ENCODE results near the gene TBC1D9B. TPM values are rescaled to one million over a fixed set of nuclear protein-coding genes. Genes with fewer than 3 reads are reported as not detected.

The TBC1D9B gene
- total RNA-seq, 1 donor from 2014 or later = 95.0 TPM

DNA sequence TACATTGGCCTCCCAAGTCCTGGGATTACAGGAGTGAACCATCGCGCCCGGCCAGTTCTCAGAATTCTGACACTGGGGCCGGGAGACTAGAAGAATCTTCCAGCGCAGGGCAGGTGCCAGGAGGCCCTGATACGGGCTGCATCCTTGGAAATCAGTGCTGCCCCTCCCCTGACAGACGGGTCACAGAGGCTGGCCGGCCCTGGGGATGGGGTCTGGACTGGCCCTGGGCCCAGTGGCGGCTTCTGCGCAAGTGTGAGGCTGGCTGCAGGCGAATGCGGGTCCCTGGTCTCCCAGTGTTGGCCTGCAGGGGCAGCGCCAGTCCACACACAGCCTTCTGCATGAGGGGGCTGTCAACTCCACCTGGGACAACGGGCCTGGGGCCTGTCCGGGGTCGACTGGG, 831 bp upstream of the TBC1D9B start:
- intact Hi-C loops (cut with micrococcal nuclease) = loop anchor here (2.0 to 5.0 kb wide), 4 partner anchors 106 to 231 kb away; partner anchors contain the start of gene RNF130

DNA sequence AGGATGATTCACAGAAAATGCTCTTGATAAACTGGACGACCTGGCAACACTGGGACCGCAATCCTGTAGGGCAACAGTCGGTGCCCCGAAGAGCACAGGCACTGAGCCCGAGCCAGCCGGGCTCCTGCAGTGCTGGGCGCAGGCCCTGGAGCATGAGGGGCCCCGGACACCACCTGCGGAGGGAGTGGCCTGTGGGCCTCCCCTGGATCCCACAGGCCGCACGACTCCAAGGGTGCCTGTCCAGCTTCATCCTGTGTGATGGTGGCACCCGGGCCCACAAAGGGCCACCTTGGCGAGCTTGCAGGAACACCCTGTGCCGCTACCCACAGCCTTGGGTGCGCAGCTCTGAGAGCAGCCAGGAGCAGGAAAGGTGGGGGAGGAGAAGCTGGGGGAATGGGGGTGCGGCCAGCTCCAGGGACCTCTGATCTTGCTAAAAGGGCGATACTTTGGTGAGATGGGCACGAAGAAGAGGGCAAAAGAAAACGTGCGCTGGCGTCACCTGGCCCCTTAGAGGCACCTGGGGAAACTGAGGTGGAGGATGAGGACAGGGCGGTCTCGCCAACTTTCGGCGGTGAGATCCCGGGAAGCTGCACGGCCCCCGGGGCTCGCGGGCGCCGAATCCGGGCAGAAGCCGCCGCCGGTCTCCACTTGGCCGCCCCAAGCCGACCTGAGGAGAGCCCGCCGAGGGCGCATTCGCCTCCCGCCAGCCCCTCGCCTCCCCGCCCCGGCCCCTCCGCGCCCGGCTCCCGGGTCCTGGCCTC, 722 bp downstream of the TBC1D9B start:
- intact Hi-C loops (cut with micrococcal nuclease) = loop anchor here (2.0 to 5.0 kb wide), 4 partner anchors 48 to 230 kb away; partner anchors contain the start of genes MRNIP and RNF130

DNA sequence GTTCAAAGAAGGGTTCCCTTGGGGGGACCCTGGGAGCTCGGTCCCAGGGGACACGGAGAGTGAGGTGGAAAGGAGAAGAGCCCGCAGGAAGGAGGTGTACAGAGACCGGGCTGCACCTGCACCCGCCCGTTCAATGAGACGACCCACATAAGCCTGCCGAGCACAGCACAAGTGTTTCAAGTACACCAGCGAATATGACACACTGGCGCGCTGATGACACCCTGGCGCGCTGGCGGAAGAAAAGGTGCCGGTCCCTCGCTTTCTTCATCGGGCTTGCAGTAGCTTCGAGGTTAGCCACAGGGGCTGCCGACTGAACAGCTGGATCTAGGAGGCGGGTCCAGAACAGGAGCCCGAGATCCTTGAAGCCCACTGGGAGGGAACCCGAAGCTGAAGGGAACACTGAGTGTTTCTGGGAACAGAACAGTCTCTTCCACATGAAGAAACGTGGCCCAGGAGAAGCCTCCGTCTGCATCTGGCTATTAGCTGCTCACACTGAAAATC, 1.4 kb downstream of the TBC1D9B start:
- intact Hi-C loops (cut with micrococcal nuclease) = loop anchor here (2.0 to 5.0 kb wide), 4 partner anchors 48 to 229 kb away; partner anchors contain the start of genes MRNIP and RNF130

DNA sequence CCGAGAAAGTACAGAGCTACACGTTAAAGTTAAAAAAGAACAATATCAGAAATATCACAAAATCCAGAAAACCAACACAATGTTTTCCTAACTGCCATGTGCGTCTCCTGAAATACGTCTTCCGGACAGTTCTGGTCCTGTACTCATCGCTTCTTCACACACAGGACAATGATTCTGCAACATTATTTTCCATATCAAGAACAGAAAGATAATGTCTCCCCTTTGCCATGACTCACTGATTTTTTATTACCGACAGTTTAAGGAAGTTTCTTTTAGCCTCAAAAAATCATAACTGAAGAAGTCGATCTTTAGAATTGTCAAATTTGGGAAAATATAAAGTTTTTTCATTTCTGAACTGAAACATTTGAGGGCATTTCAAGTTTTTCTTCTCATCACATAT, 2.5 kb downstream of the TBC1D9B start:
- intact Hi-C loops (cut with micrococcal nuclease) = loop anchor here (5.0 kb wide), 3 partner anchors 143 to 228 kb away; partner anchors contain the start of gene RNF130

DNA sequence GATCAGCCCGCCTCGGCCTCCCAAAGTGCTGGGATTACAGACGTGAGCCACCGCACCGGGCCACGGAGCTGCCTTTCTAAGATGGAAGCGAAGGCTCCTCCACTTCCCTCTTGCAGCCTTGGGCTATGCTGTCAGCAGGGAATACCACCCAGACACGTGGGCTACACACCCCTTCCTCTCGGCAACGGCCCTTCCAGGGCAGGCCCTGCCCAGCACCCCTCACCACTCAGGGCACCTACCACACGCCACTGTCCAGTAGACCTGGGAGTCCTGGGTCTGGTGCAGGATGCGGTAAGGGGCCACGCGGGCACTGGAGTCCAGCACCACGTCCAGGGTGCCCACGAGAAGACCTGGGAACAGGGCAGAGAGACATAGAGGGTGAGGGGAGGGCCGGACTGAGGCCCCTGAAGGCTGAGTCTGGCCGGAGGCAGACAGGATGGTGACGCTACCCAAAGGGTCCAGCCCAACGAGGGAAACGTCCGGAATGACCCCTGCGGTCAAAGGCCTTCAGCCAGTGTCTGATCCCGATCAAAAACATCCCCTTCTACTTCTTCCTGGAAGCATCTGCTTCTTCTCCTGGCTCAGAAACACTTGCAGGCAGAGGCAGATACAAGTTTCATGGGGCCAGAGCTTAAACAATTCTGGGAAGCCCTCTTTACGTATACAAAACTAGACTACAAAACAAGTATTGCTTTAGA, 3.1 kb downstream of the TBC1D9B start:
- intact Hi-C loops (cut with micrococcal nuclease) = loop anchor here (5.0 kb wide), 3 partner anchors 142 to 227 kb away; partner anchors contain the start of gene RNF130

DNA sequence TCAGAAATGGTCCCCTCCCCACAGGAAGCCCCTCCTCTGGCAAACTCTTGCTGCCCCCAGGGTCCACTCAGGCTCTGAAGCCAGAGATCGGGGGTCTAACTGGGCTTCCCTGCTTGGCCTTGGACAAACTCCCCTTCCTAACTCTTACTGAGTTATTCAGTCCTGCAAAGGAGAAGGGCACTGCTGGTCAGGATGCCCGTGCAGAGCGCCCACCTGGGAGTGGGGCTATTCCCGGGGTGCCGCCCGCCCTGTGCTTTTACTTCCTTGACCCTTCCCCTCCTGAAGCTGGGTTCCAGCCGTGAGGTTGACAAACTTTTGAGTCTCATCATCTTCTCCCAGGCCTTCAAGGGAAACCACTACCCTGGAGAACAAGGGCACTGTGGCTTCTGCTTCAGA, 4.9 kb downstream of the TBC1D9B start:
- intact Hi-C loops (cut with micrococcal nuclease) = no loop called here

DNA sequence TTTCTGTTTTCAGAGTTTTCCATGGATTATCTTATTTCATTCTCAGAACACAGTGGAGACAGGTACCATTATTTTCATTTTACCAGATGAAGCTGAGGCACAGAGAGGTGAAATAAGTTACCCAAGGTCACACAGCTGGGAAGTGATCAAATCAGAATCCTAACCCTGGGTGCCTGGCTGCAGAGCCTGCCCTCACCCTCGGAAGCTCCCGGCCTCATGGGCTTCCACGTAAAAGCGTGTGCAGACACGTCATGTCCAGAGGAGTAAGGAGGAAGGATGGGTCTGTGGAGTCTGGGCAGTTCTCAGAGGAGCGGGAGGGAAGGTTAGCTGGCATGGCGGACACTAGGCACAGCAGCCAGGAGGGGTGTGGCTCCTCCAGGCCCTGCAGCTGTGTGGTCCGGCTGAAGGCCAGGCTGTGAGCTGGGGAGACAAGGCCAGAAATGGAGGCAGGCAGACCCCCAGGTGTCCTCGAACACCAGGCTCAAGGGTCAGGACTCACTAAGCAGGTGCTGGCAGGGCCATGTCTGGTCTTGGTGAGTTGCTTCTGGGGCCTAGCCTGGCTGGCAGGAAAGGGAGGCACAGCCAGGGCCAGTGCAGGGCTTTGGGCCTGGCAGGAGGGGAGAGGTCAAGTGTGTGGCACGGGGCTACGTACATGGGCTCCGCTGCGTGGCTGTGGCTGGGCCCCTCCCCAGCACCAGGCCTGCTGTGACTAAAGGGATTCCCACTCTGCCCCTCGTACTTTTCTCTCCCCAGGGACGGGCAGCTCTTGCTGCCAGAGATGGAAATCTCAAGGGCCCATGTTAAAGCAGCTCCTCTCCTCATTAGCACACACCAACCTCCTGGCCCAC, 5.6 kb downstream of the TBC1D9B start:
- intact Hi-C loops (cut with micrococcal nuclease) = no loop called here

DNA sequence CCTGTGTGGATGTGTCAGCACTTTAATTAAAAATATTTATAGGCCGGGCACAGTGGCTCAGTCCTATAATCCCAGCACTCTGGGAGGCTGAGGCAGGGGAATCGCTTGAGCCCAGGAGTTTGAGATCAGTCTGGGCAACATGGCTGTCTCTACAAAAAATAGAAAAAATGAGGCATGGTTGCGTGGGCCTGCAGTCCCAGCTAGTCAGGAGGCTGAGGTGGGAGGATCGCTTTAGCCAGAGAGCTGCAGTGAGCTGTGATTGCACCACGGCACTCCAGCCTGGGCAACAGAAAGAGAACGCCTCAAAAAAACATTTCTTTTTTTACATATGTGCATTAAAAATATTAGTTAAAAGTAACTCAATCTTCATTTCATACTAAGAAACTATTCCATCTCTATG, 6.2 kb downstream of the TBC1D9B start:
- intact Hi-C loops (cut with micrococcal nuclease) = no loop called here

DNA sequence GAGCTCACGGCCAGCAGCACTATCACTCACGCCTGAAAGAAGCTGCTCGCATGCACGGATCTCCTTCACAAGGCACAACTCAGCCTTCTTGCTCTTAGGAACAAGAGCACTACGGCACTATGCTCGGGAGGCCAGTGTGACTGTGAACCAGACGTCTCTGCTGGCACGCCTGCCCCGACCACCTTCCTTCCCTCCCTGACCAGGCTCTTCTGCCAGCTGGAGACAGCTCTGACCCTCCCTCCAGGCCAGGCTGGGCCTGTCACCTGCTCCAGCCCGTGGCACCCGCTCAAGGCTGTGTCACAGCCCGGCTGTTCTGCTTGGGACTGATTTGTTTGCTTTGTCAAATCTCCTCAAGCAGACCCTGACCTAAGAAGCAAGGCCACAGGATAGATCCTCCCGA, 7.0 kb downstream of the TBC1D9B start:
- intact Hi-C loops (cut with micrococcal nuclease) = no loop called here

DNA sequence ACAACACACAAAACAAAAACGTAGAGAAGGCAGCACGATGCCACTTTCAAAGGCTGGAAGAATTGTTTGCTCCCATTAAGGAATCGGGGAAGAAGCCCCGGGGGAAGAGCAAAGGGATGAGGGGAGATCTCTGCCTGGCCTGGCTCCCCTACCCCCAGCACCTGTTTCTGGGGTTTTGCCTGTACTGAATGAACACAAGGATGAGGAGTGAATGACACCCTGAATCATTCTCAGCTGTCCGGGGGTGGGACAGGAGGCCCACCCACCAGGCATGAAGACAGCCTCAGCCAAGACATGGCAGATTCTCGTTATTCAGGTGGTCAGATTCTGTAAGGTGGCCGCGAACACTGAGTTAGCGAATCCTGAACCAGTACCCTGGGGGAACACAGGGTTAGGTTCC, 7.5 kb downstream of the TBC1D9B start:
- intact Hi-C loops (cut with micrococcal nuclease) = no loop called here

DNA sequence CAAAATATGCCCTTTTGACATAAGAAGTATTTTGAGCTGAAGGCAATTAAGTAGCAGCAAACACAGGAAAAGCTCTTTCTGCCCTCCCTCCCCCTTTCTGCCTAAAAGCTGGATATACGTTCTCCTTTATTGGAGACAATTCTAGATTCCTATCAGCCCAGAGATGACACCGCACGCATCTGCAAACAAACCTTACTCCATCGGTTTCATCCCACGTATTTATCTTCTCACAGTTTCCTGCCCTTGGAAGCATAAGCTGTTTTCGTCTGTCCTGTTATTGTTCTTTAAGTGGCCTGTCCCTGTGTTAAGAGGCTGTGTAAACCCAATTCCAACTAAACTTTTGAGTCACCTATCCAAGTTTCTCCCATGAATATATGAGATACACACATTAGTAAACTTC, 11.8 kb downstream of the TBC1D9B start:
- intact Hi-C loops (cut with micrococcal nuclease) = no loop called here

DNA sequence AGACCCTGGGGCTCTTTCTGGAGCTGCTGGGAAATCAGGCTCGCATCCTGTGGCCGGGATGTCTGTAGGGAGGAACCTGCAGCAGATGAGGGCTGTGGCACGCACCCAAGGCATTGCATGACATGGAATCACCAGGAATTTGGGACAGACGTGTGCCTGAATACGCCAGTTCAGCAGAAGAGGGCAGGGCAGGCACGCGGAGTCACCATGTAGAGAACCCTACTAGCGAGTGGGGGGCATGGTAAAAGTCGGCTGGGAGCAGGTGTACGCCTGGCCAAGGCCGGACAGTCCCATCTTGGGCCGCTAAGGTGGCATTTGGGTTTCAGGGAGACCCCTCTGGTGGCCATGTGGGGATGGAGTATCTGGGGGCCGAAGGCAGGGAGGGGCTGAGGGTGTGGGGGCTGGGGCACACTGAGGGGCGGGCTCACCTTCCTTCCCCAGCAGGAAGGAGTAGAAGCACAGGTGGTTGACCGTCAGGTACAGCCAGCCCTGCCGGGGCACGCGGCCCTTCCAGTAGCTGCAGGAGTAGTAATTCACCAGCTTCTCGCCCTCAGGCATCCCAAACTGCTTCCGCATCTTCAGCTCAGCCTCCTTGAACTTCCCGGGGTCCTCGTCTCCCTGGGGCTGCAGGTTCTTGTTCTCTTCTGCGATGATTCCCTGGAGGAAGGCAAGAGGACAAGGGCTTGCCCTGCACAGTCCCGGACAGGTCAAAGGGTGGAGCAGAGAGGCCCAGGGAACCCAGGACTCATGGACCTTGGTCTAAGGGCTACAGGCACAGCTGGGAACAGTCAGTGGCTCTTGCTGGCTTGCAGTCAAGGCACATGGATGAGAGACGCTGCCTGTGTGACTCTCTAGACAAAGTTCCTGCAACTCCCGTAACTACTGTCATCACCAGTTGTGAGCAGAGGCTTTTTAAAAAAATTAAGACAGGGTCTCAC, 13.5 kb downstream of the TBC1D9B start:
- intact Hi-C loops (cut with micrococcal nuclease) = no loop called here

DNA sequence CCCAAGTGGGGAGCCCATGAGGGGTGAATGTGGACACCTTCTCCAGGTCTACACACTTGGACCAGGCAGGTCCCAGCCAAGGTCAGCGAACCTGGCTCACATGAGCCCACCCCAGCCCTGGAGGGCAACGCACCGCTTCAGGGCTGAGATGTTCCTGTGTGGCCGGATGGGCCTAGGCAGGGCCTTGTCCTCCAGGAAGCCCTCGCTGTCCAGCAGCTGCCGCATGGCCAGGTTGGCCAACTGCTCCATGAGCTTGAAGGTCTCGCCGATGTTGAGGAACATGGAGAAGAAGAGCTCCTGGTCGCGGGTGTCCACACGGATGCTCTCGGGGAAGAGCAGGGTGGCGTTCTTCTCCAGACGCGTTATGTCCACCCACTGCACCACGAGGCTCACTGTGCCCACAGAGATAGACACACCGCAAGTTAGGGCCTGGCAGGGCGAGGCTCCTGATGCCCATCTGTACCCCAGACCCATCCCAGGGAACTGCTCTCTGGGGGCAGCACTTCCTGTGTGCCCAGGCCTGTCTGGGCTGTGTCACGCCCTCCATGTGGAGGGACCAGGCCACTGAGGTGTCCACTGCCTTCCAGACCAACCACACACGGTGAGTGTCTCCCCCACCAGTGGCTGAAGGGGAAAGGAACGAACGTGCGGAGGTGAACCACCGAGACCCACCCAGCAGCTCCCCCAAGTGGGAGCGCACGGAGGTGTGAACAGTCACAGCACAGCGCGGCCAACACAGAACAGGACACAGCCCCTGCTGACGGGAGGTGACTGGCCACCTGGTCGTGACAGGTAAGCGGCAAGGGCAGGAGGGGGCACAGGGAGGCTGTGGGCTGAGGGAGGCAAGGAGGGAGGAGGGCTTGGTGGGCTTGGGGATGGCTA, 14.4 kb downstream of the TBC1D9B start:
- intact Hi-C loops (cut with micrococcal nuclease) = no loop called here

DNA sequence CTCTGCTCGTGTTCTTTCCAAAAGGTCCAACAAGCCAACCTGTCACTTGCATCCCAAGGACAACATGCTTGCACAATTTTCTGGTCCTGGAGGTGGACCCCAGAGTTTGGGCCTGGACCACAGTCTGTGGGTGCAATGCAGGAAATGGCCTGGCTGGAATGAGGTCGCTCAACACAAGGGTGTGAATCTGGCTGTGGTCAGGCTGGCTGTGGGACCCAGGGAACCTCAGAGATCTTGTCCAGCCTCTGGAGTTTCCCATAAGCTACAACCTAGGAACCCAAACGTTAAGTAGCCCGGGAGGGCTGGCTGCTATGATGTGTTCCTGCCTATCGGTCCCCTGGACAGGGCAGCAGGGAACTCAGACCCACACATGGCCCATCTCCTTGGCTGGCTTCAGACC, 15.4 kb downstream of the TBC1D9B start:
- intact Hi-C loops (cut with micrococcal nuclease) = no loop called here

DNA sequence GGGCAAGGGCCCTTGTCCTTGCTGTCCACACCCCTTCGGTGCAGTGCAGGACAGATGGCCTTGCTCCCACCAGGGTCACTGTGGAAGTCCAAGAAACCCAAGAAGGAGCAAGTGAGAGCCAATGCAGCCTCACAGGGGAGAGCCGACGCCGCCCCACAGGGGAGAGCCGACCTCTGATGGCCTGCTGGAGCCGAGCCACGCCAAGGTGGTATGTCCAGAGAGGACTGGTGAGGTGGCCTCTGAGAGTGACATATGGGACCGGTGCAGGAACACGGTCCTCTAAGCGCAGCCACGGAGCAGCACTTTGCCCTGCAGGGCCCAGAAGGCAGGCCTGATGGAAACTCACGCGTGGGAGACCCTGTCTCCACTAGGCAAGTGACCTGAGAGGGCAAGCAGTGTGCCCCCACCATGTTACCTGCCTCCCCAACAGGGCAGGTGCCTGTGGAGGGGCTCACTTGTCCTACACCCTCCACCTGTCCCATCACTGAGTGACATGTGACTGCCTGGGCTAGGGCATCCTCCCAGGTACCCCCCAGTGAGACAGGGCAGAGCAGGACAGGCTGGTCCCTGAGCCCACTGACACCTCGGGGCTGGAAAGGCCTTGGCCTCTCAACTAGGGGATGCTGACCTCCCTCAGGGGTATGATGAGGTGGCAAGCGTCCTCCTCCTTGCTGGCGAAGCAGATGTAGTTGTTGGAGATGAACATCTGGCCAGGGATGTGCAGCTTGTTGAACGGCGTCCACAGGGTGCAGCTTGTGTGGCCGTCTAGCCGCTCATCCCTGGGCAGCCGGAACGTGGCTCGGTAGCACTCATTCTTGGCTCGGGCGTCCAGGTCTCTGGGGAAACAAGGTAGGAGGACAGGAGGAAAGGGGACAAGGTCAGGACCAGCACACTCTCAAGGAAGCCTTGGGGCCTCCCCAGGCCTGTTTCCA, 16.7 kb downstream of the TBC1D9B start:
- intact Hi-C loops (cut with micrococcal nuclease) = no loop called here

DNA sequence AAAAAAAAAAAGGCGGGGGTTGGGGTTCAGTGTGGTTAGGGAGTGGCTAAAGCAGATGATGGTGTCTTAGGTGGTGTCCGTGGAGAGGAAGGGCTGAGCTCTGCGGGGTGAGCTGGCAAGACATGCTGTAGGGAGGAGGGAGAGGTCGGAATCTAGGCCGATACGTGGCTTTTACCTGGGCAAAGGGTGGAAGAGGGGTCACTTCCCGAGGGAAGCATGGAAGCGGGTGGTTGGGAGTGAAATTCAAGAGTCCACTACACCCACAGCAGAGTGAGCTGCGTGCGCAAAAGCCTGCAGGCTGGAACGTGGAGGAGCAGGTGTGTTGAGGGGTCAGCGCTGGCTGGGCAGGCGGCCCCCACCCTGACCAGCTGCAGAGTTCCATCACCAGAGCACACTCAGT, 17.8 kb downstream of the TBC1D9B start:
- intact Hi-C loops (cut with micrococcal nuclease) = no loop called here

DNA sequence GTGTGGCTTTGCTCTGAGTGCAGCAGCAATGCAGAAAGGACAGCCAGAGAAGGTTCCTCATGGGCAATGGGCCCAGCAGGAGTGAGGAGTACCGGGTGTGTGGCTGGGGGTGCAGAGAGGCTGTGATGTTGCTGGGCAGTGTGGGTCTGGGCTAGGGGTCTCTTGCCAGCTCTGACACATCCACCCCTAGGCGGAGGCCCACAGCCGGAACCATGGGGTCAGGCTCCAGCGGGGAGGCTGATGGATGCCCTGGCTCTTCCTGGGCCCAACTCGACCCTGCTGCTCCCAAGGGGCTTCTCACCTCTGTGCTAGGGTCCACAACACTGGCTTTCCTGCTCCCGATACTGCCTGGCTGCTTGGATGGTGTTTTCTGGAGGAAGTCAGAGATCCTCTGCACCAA, 19.9 kb downstream of the TBC1D9B start:
- intact Hi-C loops (cut with micrococcal nuclease) = no loop called here

DNA sequence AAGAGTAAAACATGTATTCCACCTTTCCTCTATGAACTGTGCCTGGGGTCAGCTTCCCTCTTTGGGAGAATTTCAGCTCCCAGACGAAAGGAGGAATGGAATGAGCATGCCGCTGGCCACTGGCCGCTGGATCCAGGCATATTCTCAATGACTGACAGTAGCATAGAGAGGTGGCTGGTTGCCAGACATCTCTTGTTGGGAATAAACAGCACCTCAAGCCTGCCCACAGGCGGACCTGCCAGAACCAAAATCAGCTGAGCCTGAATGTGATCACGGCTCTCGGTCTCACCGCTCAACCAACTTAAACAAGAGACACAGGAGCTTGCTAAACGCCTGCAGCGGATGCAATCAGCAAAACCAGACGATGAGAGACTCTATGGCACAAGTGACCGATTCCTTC, 20.6 kb downstream of the TBC1D9B start:
- intact Hi-C loops (cut with micrococcal nuclease) = no loop called here
